Measurements from ENCODE around the gene DSTN.

Gene DSTN

GRCh38 chr20:17620371-17621228 is 50.7 kb downstream of the DSTN start:
- no peak for DNase-seq (ENCODE audit: low read depth, low spot score)
- H3K27ac ChIP-seq: no peak overlapping the region

DNA sequence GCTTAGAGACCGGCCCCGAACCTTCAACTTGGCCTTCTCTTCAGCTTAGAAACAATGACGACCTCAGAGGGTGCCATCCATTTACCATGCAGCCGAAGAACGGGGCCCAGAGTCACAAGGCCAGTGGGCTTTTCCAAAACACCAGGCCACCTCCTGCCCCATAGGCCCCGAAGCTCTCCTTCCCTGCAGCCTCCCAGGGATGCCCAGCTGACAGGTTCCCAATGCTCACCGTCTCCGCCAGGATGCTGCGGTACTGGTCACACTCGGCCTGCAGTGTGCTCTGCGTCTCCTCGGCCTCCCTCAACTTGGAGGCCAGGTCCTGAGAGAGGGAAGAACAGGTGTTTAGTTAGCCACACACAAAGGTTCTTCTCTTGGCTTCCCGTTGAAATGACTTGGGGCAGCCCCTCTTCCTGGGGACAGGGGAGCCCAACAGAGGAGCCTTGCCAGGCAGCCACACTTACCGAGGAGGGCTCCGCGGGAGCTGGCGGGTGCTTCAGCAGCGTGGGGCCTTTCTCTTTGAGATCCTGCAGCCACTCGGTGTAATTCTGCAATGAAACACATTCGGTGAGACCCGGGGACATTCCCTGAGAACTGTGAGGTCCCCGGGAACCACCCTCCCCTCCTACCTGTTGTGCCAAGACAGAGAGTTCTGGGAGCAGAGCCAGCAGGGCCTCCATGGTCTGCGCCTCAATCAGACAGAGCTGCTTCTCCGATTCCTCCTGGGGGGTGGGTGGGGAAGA is 51.5 kb downstream of the DSTN start:
- no peak for DNase-seq (ENCODE audit: low read depth, low spot score)
- no peak overlapping the region for H3K27ac ChIP-seq

DNA sequence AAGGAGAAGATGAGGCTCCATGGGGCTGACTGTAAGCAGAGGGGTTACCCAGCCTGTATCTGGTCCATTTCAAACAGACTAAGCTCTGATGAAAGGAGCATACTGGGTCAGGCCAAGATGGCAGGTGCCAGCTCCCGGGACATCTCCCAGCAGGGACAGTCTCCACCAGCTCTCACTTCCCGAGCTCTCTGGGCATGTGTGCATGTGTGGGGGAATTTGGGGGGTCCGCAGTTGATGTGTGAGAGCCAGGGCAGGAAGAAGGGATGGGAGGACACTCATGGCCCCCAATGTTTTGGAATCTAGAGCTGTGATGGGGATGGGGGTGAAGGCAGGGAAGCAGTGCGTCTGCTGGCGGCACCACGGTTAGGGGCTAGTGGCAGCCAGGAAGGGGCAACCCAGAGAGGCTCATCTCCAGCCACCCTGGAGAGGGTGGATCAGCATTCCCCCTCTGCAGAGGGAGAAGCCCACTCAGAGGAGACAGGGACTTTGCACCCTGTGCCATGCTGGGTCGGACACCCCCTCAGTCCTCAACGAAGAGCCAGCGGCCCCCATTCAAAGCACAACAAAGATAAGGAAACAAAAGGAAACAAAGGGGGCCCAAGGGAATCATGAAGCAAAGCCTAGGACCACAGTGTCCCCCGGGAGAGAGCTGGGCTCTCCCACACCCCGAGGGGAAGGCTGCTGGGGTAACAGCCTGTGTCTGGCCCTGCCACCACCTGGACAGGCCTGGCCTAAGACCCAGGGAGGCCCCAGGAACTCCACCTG is 52.4 kb downstream of the DSTN start:
- DNase-seq (ENCODE audit: low read depth, low spot score): no peak
- no peak overlapping the region for H3K27ac ChIP-seq

DNA sequence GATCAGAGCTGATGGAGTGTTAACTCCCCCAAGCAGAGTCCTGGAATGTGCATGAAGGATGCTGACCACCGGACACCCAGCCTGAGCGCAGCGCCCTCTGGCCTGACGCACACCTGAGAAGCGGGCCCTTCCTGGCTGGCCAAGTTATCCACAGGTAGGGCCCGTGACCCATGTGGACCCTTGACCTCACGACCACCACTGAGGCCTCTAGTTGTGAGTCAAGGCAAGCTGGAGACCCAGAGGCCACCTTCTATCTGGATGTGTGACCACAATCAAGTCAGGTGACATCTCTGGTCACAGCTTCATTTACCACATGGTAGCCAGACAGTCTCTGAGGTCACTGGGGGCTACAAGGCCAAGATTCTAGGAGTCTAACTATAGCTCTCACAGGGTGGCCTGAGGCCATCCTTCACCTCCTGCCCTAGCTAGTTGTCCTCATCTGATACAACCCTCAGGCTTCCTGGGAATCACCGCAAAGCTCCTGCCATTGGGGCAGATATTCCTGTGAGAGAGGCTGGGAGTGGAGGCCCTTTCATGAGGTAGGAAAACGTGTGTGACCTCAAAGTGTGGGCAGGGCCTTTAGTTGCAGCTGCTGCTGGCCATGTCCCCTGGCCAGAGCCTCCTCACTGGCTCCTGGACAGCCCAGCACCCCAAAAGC is 53.1 kb downstream of the DSTN start:
- H3K27ac ChIP-seq: no peak overlapping the region
- DNase-seq (ENCODE audit: low read depth, low spot score): no peak

DNA sequence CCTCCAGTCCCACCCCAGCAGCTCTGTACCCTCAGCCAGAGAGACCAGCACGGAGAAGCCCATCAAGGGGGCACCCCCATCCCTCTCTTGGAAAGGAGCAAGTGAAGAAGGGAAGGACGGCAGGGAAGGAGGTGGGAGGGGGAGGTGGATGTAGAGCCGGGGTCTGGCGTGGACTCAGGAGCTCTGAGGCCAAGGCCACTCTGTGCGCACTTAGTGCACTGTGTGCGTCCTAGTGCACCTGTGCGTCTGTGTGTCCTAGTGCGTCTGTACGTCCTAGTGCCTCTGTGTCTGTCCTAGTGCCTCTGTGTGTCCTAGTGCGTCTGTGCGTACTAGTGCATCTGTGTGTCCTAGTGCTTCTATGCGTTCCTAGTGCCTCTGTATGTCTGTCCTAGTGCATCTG is 54.2 kb downstream of the DSTN start:
- no peak for DNase-seq (ENCODE audit: low read depth, low spot score)
- no peak overlapping the region for H3K27ac ChIP-seq

DNA sequence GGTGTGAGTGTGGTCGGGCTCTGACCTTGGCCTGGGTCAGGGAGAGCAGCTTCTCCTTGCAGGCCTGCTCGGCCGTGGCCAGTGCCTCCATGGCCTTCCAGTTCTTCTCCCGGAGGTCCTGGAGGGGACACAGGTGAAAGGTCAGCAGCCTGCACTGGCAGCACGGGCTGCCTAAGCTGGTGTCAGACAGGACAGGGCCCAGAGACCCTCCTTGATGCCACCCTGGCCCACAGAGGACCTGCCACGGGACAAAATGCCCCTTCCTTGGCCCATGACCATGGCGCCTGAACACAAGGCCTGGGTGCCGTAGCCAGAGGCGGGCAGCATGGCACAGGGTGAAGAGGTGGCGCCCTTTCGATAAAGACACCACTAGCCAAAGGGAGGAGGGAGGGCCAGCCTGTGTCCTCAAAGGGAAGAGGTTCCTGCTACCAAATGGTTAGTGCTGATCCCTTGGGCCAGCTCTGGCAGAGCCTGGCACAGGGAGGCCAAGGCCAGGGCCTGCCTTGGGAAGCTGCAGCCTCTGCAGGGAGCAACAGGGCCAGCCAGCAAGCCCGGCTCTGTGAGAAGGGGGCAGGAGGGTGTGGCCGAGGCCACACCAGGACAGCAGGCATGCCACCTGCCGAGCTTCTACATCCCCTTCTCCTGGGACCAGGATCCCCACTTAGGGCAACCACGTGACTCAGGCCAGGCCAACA is 54.8 kb downstream of the DSTN start:
- no peak for DNase-seq (ENCODE audit: low read depth, low spot score)
- no peak overlapping the region for H3K27ac ChIP-seq

GRCh38 chr20:17625246-17626051 is 55.6 kb downstream of the DSTN start:
- no peak overlapping the region for H3K27ac ChIP-seq
- DNase-seq (ENCODE audit: low read depth, low spot score): no peak

DNA sequence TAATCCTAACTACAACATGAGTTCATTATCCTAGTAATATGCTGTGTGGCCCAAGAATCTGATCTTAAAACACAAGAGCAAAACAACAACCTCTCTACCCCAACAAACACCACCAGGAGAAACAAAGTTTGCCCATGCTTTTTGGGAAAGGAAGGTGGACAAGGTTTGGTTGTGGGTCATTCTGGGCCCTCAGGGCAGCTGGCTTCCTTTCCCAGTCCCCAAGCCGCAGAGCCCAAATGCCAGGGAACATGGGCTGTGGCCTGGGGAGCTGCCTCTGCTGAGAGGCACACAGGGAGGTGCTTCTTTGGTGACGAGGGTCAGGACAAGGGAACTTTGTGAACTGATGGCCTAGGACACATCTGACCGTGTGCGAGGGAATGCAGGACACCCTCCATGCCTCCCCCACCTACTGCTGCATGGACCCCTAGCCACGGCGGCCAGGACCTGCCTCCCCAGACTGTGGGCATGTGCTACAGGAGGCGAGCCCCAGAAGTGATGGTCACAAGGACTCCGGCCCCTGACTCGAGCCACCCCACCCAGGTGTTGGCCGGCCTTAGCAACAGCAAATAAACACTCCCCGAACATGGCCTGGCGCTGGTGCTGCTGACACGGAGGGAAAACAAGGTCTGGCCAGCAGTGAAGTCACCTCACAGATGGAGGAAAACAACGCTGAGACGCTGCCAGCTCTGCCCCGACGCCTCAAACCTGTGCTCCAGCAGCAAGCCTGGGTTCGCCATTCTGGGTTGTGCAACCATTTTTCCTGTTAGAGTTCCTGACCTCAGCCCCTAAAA is 56.5 kb downstream of the DSTN start:
- no peak overlapping the region for H3K27ac ChIP-seq
- DNase-seq (ENCODE audit: low read depth, low spot score): no peak

GRCh38 chr20:17627101-17627955 is 57.5 kb downstream of the DSTN start:
- H3K27ac ChIP-seq: no peak overlapping the region

DNA sequence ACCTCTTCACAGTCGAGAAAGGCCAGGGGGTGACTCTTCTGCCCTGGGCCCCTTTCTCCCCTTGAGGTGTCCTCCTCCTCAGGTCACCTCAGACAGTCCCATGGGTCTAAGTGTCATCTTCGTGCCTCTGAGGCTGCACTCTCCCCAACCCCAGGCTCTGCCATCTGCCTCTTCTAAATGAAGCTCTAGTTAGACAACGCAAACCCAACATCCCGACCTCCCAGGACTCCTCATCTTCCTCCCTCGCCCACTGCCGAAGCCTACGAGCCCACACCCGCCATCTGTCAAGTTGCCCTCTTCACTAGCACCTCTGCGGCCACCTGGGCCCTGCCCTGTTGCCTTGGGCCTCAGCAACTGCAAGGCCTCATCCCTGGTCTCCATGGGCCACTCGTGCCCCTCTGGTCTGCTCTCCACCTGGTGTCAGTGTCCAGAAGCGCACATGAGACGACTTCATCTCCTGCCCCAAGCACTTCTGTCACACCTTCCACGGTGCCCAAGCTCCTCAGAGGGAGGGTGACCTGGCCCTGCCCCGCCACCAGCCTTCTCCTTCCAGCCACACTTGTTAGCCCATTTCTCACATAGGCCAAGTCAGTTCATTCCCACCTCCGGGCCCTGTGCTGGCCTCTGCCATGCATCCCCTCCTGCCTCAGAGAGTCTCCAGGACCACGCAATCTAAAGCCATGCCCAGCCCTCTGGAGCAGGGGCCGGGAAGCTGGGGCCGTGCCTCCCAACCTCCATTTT is 58.4 kb downstream of the DSTN start:
- DNase-seq (ENCODE audit: low read depth, low spot score): no peak

More at GRCh38 chr20:17627101-17627955, 57.5 kb downstream of the DSTN start:
- no peak for DNase-seq (ENCODE audit: low read depth, low spot score)

GRCh38 chr20:17629025-17629424 is 59.1 kb downstream of the DSTN start:
- no peak overlapping the region for H3K27ac ChIP-seq
- DNase-seq (ENCODE audit: low read depth, low spot score): no peak

More for the DNA sequence above, 58.4 kb downstream of the DSTN start:
- no peak overlapping the region for H3K27ac ChIP-seq

DNA sequence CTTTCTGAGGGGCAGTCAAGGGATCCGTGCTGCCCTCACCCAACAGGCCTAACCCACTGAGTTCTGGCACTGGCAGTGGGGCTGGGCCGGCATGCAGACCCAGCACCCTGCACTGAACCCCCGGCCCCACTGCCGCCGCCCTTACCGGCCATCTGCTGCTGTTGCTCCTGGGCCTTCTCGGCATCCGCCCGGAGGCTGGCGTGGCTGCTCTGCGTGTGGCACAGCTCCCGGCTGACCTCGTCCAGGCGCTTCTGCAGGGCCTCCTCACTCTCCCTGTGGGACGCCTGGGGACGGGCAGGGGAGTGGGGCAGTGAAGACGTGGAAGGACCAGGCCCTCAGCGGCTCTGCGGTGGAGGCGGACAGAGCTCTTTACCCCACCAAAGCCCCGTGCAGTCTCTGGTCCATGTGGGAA is 59.8 kb downstream of the DSTN start:
- H3K27ac ChIP-seq: no peak overlapping the region
- DNase-seq (ENCODE audit: low read depth, low spot score): no peak

DNA sequence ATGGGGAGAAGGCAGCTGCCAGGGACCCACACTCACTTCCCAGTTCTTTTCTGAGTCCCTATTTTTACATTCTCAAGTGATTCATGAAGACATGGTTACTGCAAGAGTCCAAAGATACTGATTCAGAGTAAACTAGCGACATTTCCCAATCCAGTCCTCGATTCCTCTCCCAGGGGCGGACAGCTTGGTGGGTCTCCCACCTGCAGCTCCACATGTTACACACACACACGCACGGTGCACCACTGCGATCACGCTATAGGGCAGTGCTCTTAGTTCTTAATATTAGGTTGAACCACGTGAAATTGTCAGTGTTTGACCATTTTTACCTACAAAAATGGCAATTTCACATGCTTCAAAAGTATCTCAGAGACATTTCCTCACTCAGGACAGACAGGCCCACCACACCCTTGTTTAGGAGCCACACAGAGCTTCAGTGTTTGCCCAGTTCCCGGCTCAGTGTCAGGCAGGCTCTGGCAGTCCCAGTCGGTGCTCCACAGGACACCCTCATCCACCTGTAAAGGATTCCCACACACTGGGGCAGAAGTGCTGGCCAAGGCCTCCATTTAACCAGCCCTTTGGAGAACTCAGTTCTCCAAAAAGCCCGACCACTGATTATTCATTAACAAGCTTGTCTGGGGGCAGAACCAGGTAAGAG is 60.4 kb downstream of the DSTN start:
- DNase-seq (ENCODE audit: low read depth, low spot score): no peak
- H3K27ac ChIP-seq: no peak overlapping the region

- DNase-seq (ENCODE audit: low read depth, low spot score): no peak
- no peak overlapping the region for H3K27ac ChIP-seq
These were observed 60.9 kb downstream of the DSTN start for GRCh38 chr20:17630806-17631195.

DNA sequence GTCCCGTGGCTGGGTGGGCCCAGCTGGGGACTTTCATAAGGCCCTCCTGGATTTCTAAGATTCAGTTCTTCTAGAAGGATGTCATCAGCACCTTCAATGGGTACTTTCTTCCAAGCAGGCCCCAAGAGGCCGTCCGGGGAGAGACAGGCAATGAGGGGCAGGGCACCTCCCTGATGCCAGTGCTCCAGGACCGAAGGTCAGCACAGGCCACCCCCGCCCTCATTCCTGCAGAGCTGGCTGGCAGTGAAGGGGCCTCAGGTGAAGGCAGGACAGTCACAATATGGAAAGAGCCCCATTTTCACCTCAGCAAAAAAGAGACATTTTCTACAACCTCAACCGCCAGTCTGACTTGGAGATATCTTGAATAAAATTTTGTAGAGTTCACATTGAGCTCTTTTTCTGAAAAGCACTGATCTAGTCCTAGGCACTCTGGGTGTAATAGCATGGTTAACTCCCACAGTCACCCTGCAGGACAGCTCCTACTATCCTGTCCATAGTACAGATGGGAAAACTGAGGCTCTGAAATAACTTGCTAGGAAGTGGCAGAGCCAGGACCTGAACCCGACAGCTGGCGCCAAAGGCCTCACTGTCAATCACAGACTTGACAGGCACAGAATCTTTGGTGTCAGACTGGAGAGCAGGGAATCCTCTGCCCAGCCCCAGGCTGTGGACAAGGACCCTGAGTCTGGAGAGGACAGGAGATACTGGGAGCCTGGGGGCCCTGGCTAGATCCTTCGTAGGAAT is 61.9 kb downstream of the DSTN start:
- no peak for DNase-seq (ENCODE audit: low read depth, low spot score)
- no peak overlapping the region for H3K27ac ChIP-seq
